GM12878 (cell line): ENCODE measurements around the gene SIGLEC12.

Experiments used
- ATF7 ChIP-seq: fragments of 450-650 bp; IDR thresholded peaks from 2 replicates; pipeline ENCODE4 v1.6.1; 2016; ENCODE audit warnings: low read depth, mild to moderate bottlenecking
- BCL11A ChIP-seq: IDR thresholded peaks from 2 replicates; pipeline ENCODE4 v1.6.1; 2011; ENCODE audit warnings: low read depth, low read length
- CHD2 ChIP-seq: IDR thresholded peaks from 2 replicates; pipeline ENCODE4 v1.6.1; 2011; ENCODE audit warnings: low read depth, low read length, improper control_type of control experiment, borderline replicate concordance
- JUND ChIP-seq: IDR thresholded peaks from 2 replicates; pipeline ENCODE4 v1.6.1; 2012; ENCODE audit warnings: low read depth, mild to moderate bottlenecking, low read length, improper control_type of control experiment, moderate library complexity
- NR2C2 ChIP-seq: IDR thresholded peaks from 2 replicates; pipeline ENCODE4 v1.6.1; 2011; ENCODE audit warnings: borderline replicate concordance, low read depth; ENCODE audit not compliant: control insufficient read depth, insufficient read length
- RFX5 ChIP-seq: IDR thresholded peaks from 2 replicates; pipeline ENCODE4 v1.6.1; 2011; ENCODE audit warnings: low read depth, low read length, improper control_type of control experiment
- SPI1 ChIP-seq: IDR thresholded peaks from 2 replicates; pipeline ENCODE4 v1.6.1; 2011; ENCODE audit warnings: low read depth, mild to moderate bottlenecking, low read length, moderate library complexity, borderline replicate concordance; ENCODE audit not compliant: insufficient read depth
- TAF1 ChIP-seq: IDR thresholded peaks from 2 replicates; pipeline ENCODE4 v1.6.1; 2011; ENCODE audit warnings: mild to moderate bottlenecking, low read depth, low read length, borderline replicate concordance
- YBX1 ChIP-seq: fragments of 450-650 bp; IDR thresholded peaks from 2 replicates; pipeline ENCODE4 v1.6.1; 2016; ENCODE audit warnings: antibody characterized with exemption
- TF ChIP-seq, protein P1 (sequence below), 3 experiments: IDR thresholded peaks in 2 of 3; conservative IDR thresholded peaks in 1 of 3; 2 replicates each; pipeline ENCODE4 v1.5.1; 2011; ENCODE audit warnings: low read depth in 3 of 3, low read length in 3 of 3, mild to moderate bottlenecking in 3 of 3, control low read depth in 2 of 3, moderate library complexity in 2 of 3, inconsistent platforms in 1 of 3, mixed read lengths in 1 of 3; ENCODE audit not compliant: control insufficient read depth in 2 of 3, insufficient read depth in 1 of 3; ENCODE audit errors: extremely low read depth in 1 of 3
- TF ChIP-seq, protein P2 (sequence below): IDR thresholded peaks from 2 replicates; pipeline ENCODE4 v1.6.1; 2011; ENCODE audit warnings: low read depth, low read length, improper control_type of control experiment, borderline replicate concordance
- TF ChIP-seq, protein P3 (sequence below): fragments of 450-650 bp; formaldehyde crosslinking; IDR thresholded peaks from 2 replicates; pipeline ENCODE4 v1.4.0; 2022; ENCODE audit warnings: mild to moderate bottlenecking, moderate library complexity

- no peak for TF ChIP-seq NR2C2
- TF ChIP-seq, protein P1, sequence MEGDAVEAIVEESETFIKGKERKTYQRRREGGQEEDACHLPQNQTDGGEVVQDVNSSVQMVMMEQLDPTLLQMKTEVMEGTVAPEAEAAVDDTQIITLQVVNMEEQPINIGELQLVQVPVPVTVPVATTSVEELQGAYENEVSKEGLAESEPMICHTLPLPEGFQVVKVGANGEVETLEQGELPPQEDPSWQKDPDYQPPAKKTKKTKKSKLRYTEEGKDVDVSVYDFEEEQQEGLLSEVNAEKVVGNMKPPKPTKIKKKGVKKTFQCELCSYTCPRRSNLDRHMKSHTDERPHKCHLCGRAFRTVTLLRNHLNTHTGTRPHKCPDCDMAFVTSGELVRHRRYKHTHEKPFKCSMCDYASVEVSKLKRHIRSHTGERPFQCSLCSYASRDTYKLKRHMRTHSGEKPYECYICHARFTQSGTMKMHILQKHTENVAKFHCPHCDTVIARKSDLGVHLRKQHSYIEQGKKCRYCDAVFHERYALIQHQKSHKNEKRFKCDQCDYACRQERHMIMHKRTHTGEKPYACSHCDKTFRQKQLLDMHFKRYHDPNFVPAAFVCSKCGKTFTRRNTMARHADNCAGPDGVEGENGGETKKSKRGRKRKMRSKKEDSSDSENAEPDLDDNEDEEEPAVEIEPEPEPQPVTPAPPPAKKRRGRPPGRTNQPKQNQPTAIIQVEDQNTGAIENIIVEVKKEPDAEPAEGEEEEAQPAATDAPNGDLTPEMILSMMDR (IDR thresholded peaks at IDR 0.05 in 2 of 3, conservative IDR thresholded peaks at IDR 0.05 in 1 of 3; ENCODE audit: control insufficient read depth in 2 of 3, extremely low read depth in 1 of 3, insufficient read depth in 1 of 3, low read depth in 3 of 3, low read length in 3 of 3) = no peak
- TF ChIP-seq, protein P2, sequence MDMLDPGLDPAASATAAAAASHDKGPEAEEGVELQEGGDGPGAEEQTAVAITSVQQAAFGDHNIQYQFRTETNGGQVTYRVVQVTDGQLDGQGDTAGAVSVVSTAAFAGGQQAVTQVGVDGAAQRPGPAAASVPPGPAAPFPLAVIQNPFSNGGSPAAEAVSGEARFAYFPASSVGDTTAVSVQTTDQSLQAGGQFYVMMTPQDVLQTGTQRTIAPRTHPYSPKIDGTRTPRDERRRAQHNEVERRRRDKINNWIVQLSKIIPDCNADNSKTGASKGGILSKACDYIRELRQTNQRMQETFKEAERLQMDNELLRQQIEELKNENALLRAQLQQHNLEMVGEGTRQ = no peak
- TF ChIP-seq BCL11A = no peak
- TF ChIP-seq RFX5 = no peak
- TF ChIP-seq JUND = no peak
- TF ChIP-seq CHD2 = no peak
- TF ChIP-seq TAF1 = no peak
- TF ChIP-seq SPI1 = no peak
- TF ChIP-seq, protein P3, sequence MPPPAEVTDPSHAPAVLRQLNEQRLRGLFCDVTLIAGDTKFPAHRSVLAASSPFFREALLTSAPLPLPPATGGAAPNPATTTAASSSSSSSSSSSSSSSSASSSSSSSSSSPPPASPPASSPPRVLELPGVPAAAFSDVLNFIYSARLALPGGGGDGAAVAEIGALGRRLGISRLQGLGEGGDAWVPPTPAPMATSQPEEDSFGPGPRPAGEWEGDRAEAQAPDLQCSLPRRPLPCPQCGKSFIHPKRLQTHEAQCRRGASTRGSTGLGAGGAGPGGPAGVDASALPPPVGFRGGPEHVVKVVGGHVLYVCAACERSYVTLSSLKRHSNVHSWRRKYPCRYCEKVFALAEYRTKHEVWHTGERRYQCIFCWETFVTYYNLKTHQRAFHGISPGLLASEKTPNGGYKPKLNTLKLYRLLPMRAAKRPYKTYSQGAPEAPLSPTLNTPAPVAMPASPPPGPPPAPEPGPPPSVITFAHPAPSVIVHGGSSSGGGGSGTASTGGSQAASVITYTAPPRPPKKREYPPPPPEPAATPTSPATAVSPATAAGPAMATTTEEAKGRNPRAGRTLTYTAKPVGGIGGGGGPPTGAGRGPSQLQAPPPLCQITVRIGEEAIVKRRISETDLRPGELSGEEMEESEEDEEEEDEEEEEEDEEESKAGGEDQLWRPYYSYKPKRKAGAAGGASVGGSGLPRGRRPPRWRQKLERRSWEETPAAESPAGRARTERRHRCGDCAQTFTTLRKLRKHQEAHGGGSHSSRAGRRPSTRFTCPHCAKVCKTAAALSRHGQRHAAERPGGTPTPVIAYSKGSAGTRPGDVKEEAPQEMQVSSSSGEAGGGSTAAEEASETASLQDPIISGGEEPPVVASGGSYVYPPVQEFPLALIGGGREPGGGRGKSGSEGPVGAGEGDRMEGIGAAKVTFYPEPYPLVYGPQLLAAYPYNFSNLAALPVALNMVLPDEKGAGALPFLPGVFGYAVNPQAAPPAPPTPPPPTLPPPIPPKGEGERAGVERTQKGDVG = no peak
- TF ChIP-seq ATF7 = no peak
- no peak for TF ChIP-seq YBX1
Measured at GRCh38 chr19:51466723-51467122, 34.9 kb downstream of the SIGLEC12 start.
